ENCODE data around the gene KLHL28. TPM values are rescaled to one million over a fixed set of nuclear protein-coding genes. Genes with fewer than 3 reads are reported as not detected.

Gene KLHL28
- total RNA-seq: 10 to 100 TPM; 16.1 to 19.5 (median 19.3) TPM
- long read RNA-seq, donor 1, full-length matches to known transcripts: 5 of 11 reads
- long read RNA-seq, donor 1, partial matches to known transcripts: 1 of 11 reads
- long read RNA-seq, donor 1, other reads (novel, unspliced or antisense): 5 of 11 reads
- long read RNA-seq, donor 2, full-length matches to known transcripts: 2 of 7 reads
- long read RNA-seq, donor 2, partial matches to known transcripts: 2 of 7 reads
- long read RNA-seq, donor 2, other reads (novel, unspliced or antisense): 3 of 7 reads

- TF ChIP-seq CTCF (IDR thresholded peaks at IDR 0.05): no peak
- ATAC-seq (peak; percentile 96), DNase-seq (peak; percentile 93 to 100 (median 96))
- Histone ChIP-seq H3K4me1 (ENCODE audit: low read depth) (peaks cover 51% of the 10 kb centered on the region), H3K9me3 (no peaks in the 10 kb centered on the region), H3K4me3 (peak within 1 kb of the TSS; percentile 69), H3K36me3 (ENCODE audit: low read depth) (peaks cover 5% of the 10 kb centered on the region)
- intact Hi-C loops (cut with DNase I, micrococcal nuclease): no loop called here
Observed at GRCh38 chr14:44961554-44962333, at the start of gene KLHL28, which contains the start of gene TOGARAM1. KLHL28 (minus strand) TSS chr14:44961947; CDS start chr14:44945928, 16,019 bp downstream. TOGARAM1 (plus strand) TSS chr14:44962190; CDS start chr14:44962422, 232 bp downstream.

GRCh38 chr14:45003924-45004323, 42.2 kb upstream of the KLHL28 start:
- intact Hi-C loops (cut with DNase I, micrococcal nuclease): no loop called here
- Histone ChIP-seq H3K4me3 (no peak overlapping the region), H3K9me3 (no peaks in the 10 kb centered on the region), H3K4me1 (ENCODE audit: low read depth) (no peaks in the 10 kb centered on the region), H3K36me3 (ENCODE audit: low read depth) (no peaks in the 10 kb centered on the region)
- no peak for TF ChIP-seq CTCF (IDR thresholded peaks at IDR 0.05)
- no peak for ATAC-seq
- DNase-seq: no peak

- Histone ChIP-seq H3K4me3 (no peak overlapping the region), H3K4me1 (ENCODE audit: low read depth) (no peaks in the 10 kb centered on the region), H3K36me3 (ENCODE audit: low read depth) (no peaks in the 10 kb centered on the region), H3K9me3 (no peaks in the 10 kb centered on the region)
- TF ChIP-seq CTCF (IDR thresholded peaks at IDR 0.05): no peak
- ATAC-seq (no peak), DNase-seq (no peak)
- intact Hi-C loops (cut with DNase I, micrococcal nuclease): no loop called here
Observed at GRCh38 chr14:44995770-44996294, 34.1 kb upstream of the KLHL28 start.

GRCh38 chr14:44995196-44995595, 33.4 kb upstream of the KLHL28 start:
- H3K9me3 ChIP-seq: no peaks in the 10 kb centered on the region
- no peak for TF ChIP-seq CTCF (IDR thresholded peaks at IDR 0.05)
- ATAC-seq (no peak), DNase-seq (no peak)
- no peaks in the 10 kb centered on the region for H3K4me1 ChIP-seq (ENCODE audit: low read depth)
- H3K4me3 ChIP-seq: no peak overlapping the region
- intact Hi-C loops (cut with DNase I, micrococcal nuclease): no loop called here
- no peaks in the 10 kb centered on the region for H3K36me3 ChIP-seq (ENCODE audit: low read depth)

GRCh38 chr14:44990533-44990932, 28.8 kb upstream of the KLHL28 start:
- DNase-seq (no peak), ATAC-seq (peak; percentile 24)
- intact Hi-C loops (cut with DNase I, micrococcal nuclease): no loop called here
- Histone ChIP-seq H3K4me1 (ENCODE audit: low read depth) (peaks cover 4% of the 10 kb centered on the region), H3K36me3 (ENCODE audit: low read depth) (no peaks in the 10 kb centered on the region), H3K4me3 (no peak overlapping the region), H3K9me3 (no peaks in the 10 kb centered on the region)
- TF ChIP-seq CTCF (IDR thresholded peaks at IDR 0.05): no peak

All from mucosa of descending colon (tissue), 3 donors.